Thymus (tissue), 11 donors: ENCODE data around the gene HMBS. TPM values are rescaled to one million over a fixed set of nuclear protein-coding genes. Genes with fewer than 3 reads are reported as not detected.
A peak's percentile ranks its signal among the peaks of the same experiment; 100 is the strongest.
"Not testable (repeated sequence)": the region's sequence is repeated elsewhere in the genome, so short reads cannot be mapped to it uniquely, and the experiment has no call there.

Experiments
- DNase-seq, 9 donors: peaks; one replicate each; pipeline ENCODE4 v3.0.0-alpha.2; 2013; ENCODE audit warnings: low spot score in 9 of 9, low read depth in 6 of 9, missing footprints in 1 of 9
- H3K27ac ChIP-seq, 2 donors: one replicate each; pipeline ENCODE4 v1.5.1; 2013; ENCODE audit warnings: control low read depth in 1 of 2, low read depth in 1 of 2, low read length in 1 of 2, mild to moderate bottlenecking in 1 of 2, moderate library complexity in 1 of 2
- H3K27me3 ChIP-seq, 2 donors: one replicate each; pipeline ENCODE4 v1.5.1; 2013; ENCODE audit warnings: low read length in 1 of 2; ENCODE audit not compliant: control insufficient read depth in 2 of 2, insufficient read depth in 1 of 2
- H3K36me3 ChIP-seq, 2 donors: one replicate each; pipeline ENCODE4 v1.5.1; 2013; ENCODE audit warnings: low read length in 1 of 2, mild to moderate bottlenecking in 1 of 2, moderate library complexity in 1 of 2; ENCODE audit not compliant: control insufficient read depth in 2 of 2, insufficient read depth in 2 of 2
- H3K4me1 ChIP-seq, 2 donors: one replicate each; pipeline ENCODE4 v1.5.1; 2013; ENCODE audit warnings: low read length in 2 of 2; ENCODE audit not compliant: control insufficient read depth in 2 of 2, insufficient read depth in 2 of 2
- H3K4me3 ChIP-seq, 2 donors: one replicate each; pipeline ENCODE4 v1.5.1; 2013; ENCODE audit warnings: low read length in 2 of 2, control low read depth in 1 of 2, mild to moderate bottlenecking in 1 of 2
- H3K9me3 ChIP-seq, 2 donors: one replicate each; pipeline ENCODE4 v1.5.1; 2013; ENCODE audit warnings: low read length in 1 of 2, mild to moderate bottlenecking in 1 of 2; ENCODE audit not compliant: control insufficient read depth in 2 of 2, insufficient read depth in 1 of 2
- WGBS: extraction: QIAGEN DNeasy Blood & Tissue Kit; methylation state at CpG from one replicate; pipeline ENCODE4 v1.1.7; 2013; 5-methylcytosine and 5-hydroxymethylcytosine counted together
- polyA plus RNA-seq: library from polyadenylated mRNA; stranded (reverse); fragments of 200-250 nt; gene quantifications from one replicate; pipeline ENCODE4 v1.2.3, GENCODE V29; 2013
- total RNA-seq: library from RNA; stranded (reverse); fragments of 120-200 nt; gene quantifications from one replicate; pipeline ENCODE4 v1.2.4, GENCODE V29; 2013
- donor health status: healthy.

Gene HMBS
- total and polyA plus RNA-seq, 2 donors, result 5.4 to 15.5 TPM

DNA sequence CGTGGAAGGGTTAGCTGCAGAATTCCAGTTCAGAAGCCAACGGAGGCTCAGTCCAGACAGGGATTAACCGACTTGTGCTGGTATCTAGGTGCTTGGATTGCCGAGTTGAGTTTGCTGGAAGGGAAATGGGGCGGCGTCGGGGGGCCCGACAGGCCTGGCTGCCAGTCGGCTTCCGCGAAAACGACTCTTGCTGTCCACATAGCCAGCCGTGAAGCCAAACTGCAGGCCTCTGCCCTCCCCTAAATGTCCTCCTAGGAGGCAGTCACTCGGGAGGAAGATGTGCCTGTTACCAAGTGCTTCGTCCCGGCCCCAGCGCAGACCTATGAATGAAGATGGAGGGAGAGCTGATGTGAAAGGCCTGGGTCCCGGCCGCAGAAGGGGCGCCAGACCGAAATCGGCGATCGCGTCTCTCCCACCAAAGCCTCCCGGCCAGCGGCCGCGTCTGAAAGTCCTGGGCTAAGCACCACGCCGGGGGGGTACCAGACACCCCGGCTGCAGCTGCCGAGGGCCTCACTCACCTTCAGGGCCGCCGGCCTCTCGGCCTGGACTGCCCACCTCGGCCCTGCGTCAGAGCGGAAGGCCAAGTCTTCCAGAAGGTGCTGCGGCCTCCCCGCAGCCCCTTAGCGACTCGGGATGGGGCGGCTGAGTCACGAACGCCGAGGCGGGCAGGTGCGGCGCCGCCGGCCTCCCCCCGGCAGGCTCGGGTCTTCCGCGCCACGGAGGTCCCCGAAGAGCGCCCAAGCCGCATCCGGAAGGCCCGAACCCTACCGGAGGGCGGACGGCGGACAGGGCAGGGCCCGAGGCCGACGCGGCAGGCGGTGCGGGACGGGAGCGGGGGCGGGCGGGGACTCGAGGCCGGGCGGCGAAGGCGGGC is 9.5 kb downstream of the HMBS start:
- Histone ChIP-seq H3K27ac (peak overlapping the region; percentile 83 to 88), H3K4me1 (peaks cover 21 to 34% of the 10 kb centered on the region in 2 donors), H3K27me3 (no peaks in the 10 kb centered on the region), H3K9me3 (peaks cover 1 to 3% of the 10 kb centered on the region in 2 donors), H3K36me3 (peaks cover 18 to 58% of the 10 kb centered on the region in 2 donors), H3K4me3 (peak overlapping the region; percentile 59 to 85)
- DNase-seq, result peak in 3 of 9 donors; percentile 32 to 53 (median 39)
- under 1% methylated on average over 81 of the region's 81 CpGs for WGBS

DNA sequence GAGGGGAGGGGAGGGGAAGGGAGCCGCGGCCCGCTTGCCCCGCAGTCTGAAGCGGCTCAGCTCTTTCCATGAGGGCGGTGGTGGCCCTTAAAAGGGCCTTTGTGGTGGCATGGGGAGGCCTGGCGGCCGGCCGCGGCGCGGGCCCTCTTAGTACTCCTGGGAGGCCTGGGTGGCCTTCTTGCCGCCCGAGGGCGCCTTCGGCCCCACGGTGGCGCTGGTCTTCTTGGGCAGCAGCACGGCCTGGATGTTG is 10.1 kb downstream of the HMBS start:
- peak overlapping the region; percentile 83 to 88 for H3K27ac ChIP-seq
- WGBS, result 0% methylated on average over 19 of the region's 19 CpGs
- no peaks in the 10 kb centered on the region for H3K27me3 ChIP-seq
- H3K9me3 ChIP-seq, result peaks cover 1 to 3% of the 10 kb centered on the region in 2 donors
- H3K4me1 ChIP-seq, result peaks cover 21 to 34% of the 10 kb centered on the region in 2 donors
- peak overlapping the region; percentile 59 to 85 for H3K4me3 ChIP-seq
- H3K36me3 ChIP-seq, result peaks cover 18 to 56% of the 10 kb centered on the region in 2 donors
- DNase-seq, result peak in 1 of 9 donors; percentile 64

DNA sequence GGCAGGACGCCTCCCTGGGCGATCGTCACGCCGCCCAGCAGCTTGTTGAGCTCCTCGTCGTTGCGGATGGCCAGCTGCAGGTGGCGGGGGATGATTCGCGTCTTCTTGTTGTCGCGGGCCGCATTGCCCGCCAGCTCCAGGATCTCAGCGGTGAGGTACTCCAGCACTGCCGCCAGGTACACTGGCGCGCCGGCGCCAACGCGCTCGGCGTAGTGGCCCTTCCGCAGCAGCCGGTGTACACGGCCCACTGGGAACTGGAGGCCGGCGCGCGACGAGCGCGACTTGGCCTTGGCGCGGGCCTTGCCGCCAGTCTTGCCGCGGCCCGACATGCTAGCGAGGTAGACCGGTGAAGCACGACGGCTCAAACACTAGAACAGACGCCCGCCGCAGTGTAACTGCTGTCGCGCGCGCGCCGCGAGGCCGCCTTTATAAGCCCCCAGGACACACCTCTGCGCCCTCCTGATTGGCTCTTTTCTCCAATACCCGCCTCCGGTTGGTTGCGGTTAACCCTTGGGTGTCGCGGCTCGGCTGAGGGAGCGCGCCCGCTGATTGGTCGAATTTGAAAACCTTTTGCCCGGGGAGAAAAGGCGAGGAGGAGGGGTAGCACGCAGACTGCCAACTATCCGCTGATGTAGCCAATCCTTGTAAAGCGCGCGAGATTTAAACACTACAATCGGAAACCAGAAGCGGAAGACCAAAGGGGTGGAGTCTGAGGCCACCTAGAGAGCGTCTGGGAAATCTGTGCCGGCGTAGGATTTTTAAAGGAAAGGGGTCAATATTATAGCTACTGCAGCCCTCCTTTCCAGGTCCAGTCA is 10.6 kb downstream of the HMBS start:
- peak; percentile 97 to 100 (median 99) for DNase-seq
- H3K36me3 ChIP-seq, result peaks cover 18 to 54% of the 10 kb centered on the region in 2 donors
- peaks cover 1 to 3% of the 10 kb centered on the region in 2 donors for H3K9me3 ChIP-seq
- peak overlapping the region; percentile 59 to 85 for H3K4me3 ChIP-seq
- peak overlapping the region; percentile 83 to 88 for H3K27ac ChIP-seq
- H3K27me3 ChIP-seq, result no peaks in the 10 kb centered on the region
- WGBS, result under 1% methylated on average over 79 of the region's 79 CpGs
- peaks cover 23 to 37% of the 10 kb centered on the region in 2 donors for H3K4me1 ChIP-seq

DNA sequence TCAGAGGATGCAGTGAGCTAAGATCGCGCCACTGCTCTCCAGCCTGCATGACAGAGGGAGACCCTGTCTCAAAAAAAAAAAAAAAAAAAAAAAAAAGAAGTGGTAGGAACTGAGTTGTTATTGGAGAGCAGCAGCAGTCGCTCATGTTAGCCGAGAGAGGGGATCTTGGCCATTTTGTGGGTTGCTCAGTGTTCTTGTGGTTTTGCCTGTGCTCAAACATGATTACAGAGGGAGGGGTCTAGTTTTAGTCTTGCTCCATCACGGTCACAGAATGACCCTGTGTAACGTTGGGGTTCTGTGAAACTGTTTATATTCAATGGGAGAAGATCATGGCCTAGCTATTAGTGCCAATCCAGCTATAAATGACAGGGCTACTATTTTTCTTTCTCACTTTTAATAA is 15.0 kb downstream of the HMBS start:
- 69% methylated on average over 6 of the region's 6 CpGs for WGBS
- H3K27ac ChIP-seq, result no peak overlapping the region
- peaks cover 14 to 35% of the 10 kb centered on the region in 2 donors for H3K4me1 ChIP-seq
- no peak for DNase-seq
- H3K27me3 ChIP-seq, result no peaks in the 10 kb centered on the region
- no peak overlapping the region for H3K4me3 ChIP-seq
- peaks cover 0 to 1% of the 10 kb centered on the region in 2 donors for H3K9me3 ChIP-seq
- H3K36me3 ChIP-seq, result peaks cover 8 to 22% of the 10 kb centered on the region in 2 donors

DNA sequence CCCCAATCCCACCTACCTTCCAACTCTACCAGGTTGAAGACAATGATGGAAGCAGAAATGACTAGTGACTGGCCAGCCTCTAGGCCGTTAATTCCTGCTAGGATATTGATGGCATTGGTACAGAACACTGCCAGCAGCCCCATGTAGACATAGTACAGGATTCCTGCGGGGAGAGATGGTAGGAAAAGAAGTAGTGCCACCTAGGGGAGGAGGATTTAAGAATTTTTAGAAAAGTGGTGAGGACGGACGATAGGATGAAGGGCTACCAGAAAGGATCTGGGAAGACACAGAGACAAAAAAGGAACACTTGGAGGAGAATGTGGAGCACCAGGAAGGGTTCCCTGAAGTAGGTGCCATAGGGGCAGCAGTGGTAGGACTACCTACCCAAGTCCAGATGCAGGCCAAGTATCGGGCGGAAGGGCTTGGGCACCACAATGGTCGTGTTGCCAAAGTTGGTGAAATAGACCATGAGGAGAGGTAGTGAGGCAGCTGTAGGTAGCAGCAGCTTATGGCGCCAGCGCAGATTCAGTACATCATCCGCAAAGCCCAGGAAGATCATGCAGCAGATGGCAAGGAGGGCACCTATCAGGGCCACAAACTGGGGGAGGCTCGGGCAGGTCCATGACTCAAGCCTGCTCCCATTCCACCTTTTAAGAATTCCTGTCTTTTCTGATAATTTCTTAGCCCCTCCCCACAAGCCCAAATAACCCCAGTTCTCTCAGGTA is 15.7 kb downstream of the HMBS start:
- WGBS, result 67% methylated on average over 11 of the region's 11 CpGs
- Histone ChIP-seq H3K27me3 (no peaks in the 10 kb centered on the region), H3K4me1 (peaks cover 14 to 35% of the 10 kb centered on the region in 2 donors), H3K36me3 (peaks cover 8 to 22% of the 10 kb centered on the region in 2 donors), H3K27ac (no peak overlapping the region), H3K4me3 (peak overlapping the region; percentile 58 to 88), H3K9me3 (no peaks in the 10 kb centered on the region)
- DNase-seq, result no peak

DNA sequence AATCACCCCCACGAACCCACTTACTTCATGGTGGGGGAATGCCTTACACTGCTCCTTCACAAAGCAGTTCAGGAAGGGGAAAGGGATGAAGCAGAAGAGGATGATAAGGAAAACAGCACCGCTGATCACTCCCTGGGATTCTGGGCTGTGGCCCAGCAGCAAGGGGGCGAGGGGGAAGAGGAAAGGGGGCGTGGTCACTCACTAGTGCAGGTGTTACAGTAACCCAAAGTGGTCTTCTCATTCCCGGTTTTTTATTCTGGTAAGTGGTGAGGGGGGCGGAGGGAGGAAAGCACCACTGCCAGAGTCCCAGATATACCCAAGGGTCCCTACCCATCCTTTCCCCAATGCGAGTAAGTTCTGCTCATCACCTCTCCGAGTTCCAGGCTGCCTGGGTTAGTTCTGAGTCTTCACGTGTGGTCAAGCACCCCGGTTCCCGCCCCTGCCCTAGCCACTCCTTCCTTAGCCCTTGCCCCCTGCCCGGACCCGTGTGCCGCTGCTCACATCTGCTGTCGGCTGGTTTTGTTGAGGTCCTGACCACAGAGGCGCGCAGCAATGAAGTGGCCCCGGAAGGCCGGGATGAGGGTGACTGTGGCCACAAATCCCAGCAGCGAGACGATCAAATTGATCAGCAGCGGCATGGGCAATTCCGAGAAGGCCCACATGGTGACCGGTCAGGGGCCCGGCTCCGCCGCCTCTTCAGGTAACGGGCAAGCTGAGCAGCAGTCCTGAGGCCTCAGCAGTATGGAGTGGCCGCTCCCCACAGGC is 16.5 kb downstream of the HMBS start:
- Histone ChIP-seq H3K36me3 (peaks cover 8 to 22% of the 10 kb centered on the region in 2 donors), H3K4me3 (peak overlapping the region; percentile 58 to 88), H3K27ac (peak overlapping the region; percentile 88 to 96), H3K9me3 (no peaks in the 10 kb centered on the region), H3K4me1 (peaks cover 9 to 30% of the 10 kb centered on the region in 2 donors), H3K27me3 (no peaks in the 10 kb centered on the region)
- WGBS, result 3% methylated on average over 29 of the region's 29 CpGs
- DNase-seq, result no peak

DNA sequence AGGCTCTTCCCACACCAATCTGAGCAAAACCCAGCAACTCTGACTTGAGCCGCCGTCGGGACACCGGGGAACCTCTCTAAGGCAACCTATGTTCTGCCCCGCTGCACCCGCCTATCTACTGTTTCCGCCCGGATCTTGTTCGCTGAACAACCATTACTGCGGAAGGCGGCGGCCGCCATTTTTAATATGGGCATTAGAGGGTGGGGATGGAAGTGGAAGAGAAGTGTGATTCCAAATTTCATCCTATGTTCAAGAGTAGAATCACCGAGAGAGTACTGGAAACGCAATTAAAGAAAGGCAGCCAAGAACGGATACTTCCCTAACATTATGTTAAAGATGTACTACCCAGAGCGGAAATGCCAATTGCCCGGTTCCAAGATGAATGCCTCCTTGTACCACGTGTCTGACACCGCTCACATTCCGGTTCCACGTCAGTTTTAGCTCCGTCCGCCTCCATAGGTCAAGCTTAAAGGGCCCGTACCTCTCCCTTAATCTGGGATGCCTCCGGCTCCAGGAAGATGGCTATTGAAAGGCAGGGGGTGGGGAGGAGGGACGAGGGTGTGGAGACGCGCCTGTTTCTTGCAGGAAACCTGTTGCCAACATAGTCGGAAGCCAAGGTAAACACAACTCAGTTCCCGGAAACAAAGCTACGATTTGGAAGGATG is 17.2 kb downstream of the HMBS start, which contains the start of gene DPAGT1:
TSS of gene DPAGT1 (minus strand) at position 95 of the 665 bp plus-strand sequence. CDS start 198 bp downstream, outside the sequence.
- H3K27ac ChIP-seq, result peak within 1 kb of the TSS; percentile 88 to 96
- no peaks in the 10 kb centered on the region for H3K27me3 ChIP-seq
- peak within 1 kb of the TSS; percentile 58 to 88 for H3K4me3 ChIP-seq
- H3K9me3 ChIP-seq, result no peaks in the 10 kb centered on the region
- peaks cover 8 to 17% of the 10 kb centered on the region in 2 donors for H3K36me3 ChIP-seq
- peaks cover 14 to 34% of the 10 kb centered on the region in 2 donors for H3K4me1 ChIP-seq
- WGBS, result under 1% methylated on average over 32 of the region's 32 CpGs
- DNase-seq, result peak; percentile 78 to 95 (median 85)

DNA sequence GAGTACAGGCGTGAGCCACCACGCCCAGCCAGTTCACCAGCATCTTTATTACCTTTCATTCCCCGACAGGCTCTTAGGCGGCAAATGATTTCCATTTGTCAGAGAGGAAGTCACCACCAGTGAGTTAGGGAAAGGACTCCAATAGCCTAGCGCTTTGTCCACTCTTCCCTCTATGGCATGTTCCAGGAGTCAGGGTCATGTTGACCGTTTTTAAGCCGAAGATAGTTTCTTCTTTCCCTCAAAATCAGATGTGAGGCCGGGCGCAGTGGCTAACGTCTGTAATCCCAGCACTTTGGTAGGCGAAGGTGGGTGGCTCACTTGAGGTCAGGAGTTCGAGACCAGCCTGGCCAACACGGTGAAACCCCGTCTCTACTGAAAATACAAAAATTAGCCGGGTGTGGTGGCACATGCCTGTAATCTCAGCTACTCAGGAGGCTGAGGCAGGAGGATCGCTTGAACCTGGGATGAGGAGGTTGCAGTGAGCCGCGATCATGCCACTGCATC is 18.5 kb downstream of the HMBS start:
- not testable (repeated sequence) for H3K27me3 ChIP-seq, H3K4me3 ChIP-seq, DNase-seq, H3K9me3 ChIP-seq, H3K36me3 ChIP-seq
- 96% methylated on average over 18 of the region's 18 CpGs for WGBS
- peak overlapping the region; percentile 56 to 88 for H3K27ac ChIP-seq
- peaks cover 14 to 40% of the 10 kb centered on the region in 2 donors for H3K4me1 ChIP-seq
